ENCODE results near the gene FZD1. TPM values are rescaled to one million over a fixed set of nuclear protein-coding genes. Genes with fewer than 3 reads are reported as not detected.

Gene FZD1
- total and polyA plus RNA-seq, 10 of the 15 experiments (the other 5 are each of a cell fraction or from before 2014, with no cell fraction given) = 0.07 to 0.56 (median 0.18) TPM

GRCh38 chr7:91307467-91307866, 43.2 kb downstream of the FZD1 start:
- Histone ChIP-seq H3K9me3 (replicated peaks; ENCODE audit: control insufficient read depth, insufficient read depth, low read length) (no peaks in the 10 kb centered on the region), H4K20me1 (ENCODE audit: control insufficient read depth, insufficient read depth) (no peaks in the 10 kb centered on the region), H3K9ac (ENCODE audit: control insufficient read depth, insufficient read depth, low read length) (no peak overlapping the region), H3K27ac (ENCODE audit: control insufficient read depth, insufficient read depth) (no peak overlapping the region), H3K27me3 (replicated peaks in 1 of 2; ENCODE audit: control insufficient read depth in 2 of 2, insufficient read depth in 2 of 2, low read length in 1 of 2) (no peaks in the 10 kb centered on the region), H3K79me2 (ENCODE audit: control insufficient read depth, insufficient read depth, low read length) (no peaks in the 10 kb centered on the region), H3K4me3 (no peak overlapping the region), H2AFZ (ENCODE audit: control insufficient read depth, low read depth, low read length) (no peak overlapping the region), H3K4me1 (ENCODE audit: control insufficient read depth, insufficient read depth, low read length) (no peaks in the 10 kb centered on the region), H3K36me3 (ENCODE audit: control insufficient read depth in 2 of 2, insufficient read depth in 2 of 2, low read length in 1 of 2) (no peaks in the 10 kb centered on the region), H3K4me2 (ENCODE audit: control insufficient read depth, insufficient read depth) (no peak overlapping the region)
- ChIA-PET CTCF (interaction anchor here (1.5 kb wide), 1 partner anchor 16 kb away, joined by 4 read pairs; no protein-coding TSS in a partner anchor), POLR2A (no interaction called here), SMC1A (ENCODE audit: uncharacterized antibody, unreplicated experiment) (no interaction called here), RAD21 (ENCODE audit: unreplicated experiment) (no interaction called here)
- intact Hi-C loops (cut with micrococcal nuclease; ENCODE audit: unreplicated experiment) = no loop called here
- TF ChIP-seq TCF7 (IDR thresholded peaks at IDR 0.05; ENCODE audit: borderline replicate concordance) (no peak), SMAD5 (IDR thresholded peaks at IDR 0.05; ENCODE audit: low read depth) (no peak), HSF1 (IDR thresholded peaks at IDR 0.05; ENCODE audit: low read depth, low read length) (no peak), NR2C1 (IDR thresholded peaks at IDR 0.05) (no peak), REST (IDR thresholded peaks at IDR 0.05; ENCODE audit: low read depth, low read length) (no peak), SMAD1 (IDR thresholded peaks at IDR 0.05; ENCODE audit: low read depth, partially characterized antibody) (no peak), MAX (IDR thresholded peaks at IDR 0.05; ENCODE audit: low read depth, low read length) (no peak), USF2 (IDR thresholded peaks at IDR 0.05; ENCODE audit: borderline replicate concordance, low read depth, low read length) (no peak), HCFC1 (IDR thresholded peaks at IDR 0.05; ENCODE audit: low read length) (no peak), YBX1 (IDR thresholded peaks at IDR 0.05) (no peak), ATF2 (IDR thresholded peaks at IDR 0.05; ENCODE audit: low read length) (no peak), CTCF (IDR thresholded peaks at IDR 0.05 in 2 of 3, conservative IDR thresholded peaks at IDR 0.05 in 1 of 3; ENCODE audit: control insufficient read depth in 2 of 3, extremely low read depth in 1 of 3, insufficient read depth in 1 of 3, low read depth in 3 of 3, low read length in 3 of 3) (no peak), POLR2A (IDR thresholded peaks at IDR 0.05; ENCODE audit: low read depth, low read length) (no peak), STAT3 (IDR thresholded peaks at IDR 0.05; ENCODE audit: low read depth, low read length) (no peak), NFIC (IDR thresholded peaks at IDR 0.05; ENCODE audit: low read depth, low read length) (no peak), YY1 (IDR thresholded peaks at IDR 0.05; ENCODE audit: low read depth, low read length) (no peak)
- 23% methylated on average over 3 of the region's 3 CpGs for WGBS (ENCODE audit: insufficient coverage, insufficient replicate concordance, low lambda C conversion rate, missing lambda C conversion rate)
- BruUV-seq (replicated peaks) = no TSS peak
- ATAC-seq = no peak
- FAIRE-seq = no peak
- DNase-seq (ENCODE audit: low read depth, low spot score) = no peak
- in situ Hi-C loops (cut with MboI) = no loop called here
